ENCODE results near the gene TUFM.
"Not testable (repeated sequence)": the region's sequence is repeated elsewhere in the genome, so short reads cannot be mapped to it uniquely, and the experiment has no call there.

The TUFM gene

GRCh38 chr16:28846080-28846932 lies at the start of gene TUFM:
Gene TUFM (minus strand): TSS chr16:28846348. CDS start chr16:28846269, 79 bp downstream.
- peak; percentile 98 for DNase-seq (ENCODE audit: low read depth in 2 of 2)

DNA sequence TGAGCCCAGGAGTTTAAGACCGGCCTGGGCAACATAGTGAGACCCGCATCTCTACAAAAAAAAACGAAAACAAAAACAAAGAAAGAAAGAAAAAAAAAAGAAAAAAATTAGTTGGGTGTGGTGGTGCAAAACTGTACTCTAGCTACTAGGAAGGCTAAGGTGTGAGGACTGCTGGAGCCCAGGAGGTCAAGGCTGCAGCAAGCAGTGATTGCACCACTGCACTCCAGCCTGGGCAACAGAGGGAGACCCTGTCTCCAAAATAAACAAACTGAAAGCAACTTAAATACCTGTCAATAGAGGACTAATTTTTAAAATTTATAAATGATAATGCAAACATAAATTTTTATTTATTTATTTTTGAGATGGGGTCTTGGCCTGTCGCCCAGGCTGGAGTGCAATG lies 49.5 kb upstream of the TUFM start:
- DNase-seq (ENCODE audit: low read depth in 2 of 2): no peak

DNA sequence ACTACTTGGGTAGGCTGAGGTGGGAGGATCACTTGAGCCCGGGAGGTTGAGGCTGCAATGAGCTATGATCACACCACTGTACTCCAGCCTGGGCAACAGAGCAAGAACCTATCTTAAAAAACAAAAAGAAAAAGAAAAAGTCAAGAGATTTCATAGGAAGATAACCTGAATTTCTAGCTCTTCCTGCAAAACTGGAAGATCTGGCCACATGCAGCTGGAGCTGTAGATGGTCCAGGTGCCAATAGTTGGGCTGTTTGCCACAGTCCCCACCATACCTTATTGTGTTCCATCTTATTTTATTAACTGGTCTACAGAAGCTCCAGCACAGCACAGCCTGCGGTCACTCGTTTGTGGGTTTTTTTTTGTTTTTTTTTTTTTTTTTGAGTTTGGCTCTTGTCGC lies 47.1 kb upstream of the TUFM start:
- DNase-seq (ENCODE audit: low read depth in 2 of 2): no peak

DNA sequence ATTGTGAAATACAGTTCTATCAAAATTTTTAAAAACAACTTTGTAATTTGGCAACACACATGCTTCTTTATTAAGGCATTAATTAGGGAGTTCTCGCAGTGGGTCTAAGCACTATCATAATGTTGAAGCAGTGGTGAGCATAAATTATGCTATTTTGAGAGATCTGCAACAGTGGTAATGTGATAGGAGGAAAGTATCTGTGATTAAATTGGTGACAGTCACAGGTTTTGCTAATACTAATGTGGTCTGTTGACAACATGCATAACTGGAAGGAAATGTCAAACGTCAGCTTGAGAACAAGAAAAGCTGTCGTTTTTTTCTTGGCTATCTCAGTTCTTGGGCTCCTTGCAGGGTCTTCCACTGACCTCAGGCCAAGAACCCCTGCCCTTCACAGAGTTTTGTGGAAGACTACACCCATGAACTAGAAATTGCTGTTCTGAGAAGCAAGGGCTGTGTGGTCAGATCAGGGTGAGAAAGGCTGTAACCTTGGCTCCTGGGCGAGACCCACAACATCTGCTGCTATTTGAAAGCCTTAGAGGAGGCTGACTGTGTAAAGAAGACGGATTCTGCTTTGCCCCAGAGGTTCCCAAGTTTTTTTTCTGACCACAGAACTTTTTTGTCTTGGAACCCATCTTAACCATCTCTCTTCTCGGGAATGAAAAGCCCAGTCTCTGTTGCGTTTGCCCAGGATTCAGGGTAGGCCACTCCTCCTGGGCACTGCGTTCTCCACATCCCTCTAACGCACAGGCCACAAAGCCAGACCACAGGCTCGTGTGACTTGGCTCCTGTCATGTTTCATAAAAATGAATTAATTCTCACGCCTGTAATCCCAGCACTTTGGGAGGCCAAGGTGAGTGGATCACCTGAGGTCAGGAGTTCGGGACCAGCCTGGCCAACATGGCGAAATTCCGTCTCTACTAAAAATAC lies 46.1 kb upstream of the TUFM start:
- DNase-seq (ENCODE audit: low read depth in 2 of 2): no peak

DNA sequence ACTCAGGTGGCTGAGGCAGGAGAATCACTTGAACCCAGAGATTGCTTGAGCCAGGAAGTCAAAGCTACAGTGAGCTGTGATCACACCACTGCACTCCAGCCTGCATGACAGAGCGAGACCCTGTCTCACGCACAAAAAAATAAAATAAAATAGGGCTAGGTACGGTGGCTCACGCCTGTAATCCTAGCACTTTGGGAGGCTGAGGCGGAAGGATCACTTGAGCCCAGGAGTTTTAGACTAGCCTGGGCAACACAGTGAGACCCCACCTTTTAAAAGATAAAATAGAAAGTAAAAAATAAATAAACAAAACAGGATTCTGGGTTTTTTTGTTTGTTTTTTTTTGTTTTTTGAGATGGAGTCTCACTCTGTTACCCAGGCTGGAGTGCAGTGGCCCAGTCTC lies 44.2 kb upstream of the TUFM start:
- not testable (repeated sequence) for DNase-seq (ENCODE audit: low read depth in 2 of 2)

- DNase-seq (ENCODE audit: low read depth in 2 of 2): no peak
Observed at GRCh38 chr16:28886945-28887344, 40.8 kb upstream of the TUFM start.

DNA sequence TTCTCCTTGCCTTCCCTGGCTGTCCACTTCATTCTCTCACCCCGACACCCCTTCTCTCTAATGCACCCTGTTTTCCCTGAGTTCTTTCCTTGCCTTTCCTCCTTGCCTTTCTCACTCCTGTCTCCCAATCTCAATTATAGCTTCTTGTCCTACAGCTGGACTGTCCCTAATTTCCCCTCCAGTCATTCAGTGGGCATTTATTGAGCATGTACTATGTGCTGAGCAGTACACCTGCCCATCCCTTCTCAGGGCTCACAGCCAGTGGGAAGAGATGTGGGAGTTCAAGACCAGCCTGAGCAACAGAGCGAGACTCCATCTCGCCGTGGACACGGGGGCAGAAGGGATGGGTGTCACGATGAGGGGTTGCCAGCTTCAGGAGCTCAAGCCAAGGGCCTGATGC lies 37.9 kb upstream of the TUFM start:
- DNase-seq (ENCODE audit: low read depth in 2 of 2): no peak

GRCh38 chr16:28883221-28883996 lies 37.3 kb upstream of the TUFM start:
- DNase-seq (ENCODE audit: low read depth in 2 of 2): no peak

DNA sequence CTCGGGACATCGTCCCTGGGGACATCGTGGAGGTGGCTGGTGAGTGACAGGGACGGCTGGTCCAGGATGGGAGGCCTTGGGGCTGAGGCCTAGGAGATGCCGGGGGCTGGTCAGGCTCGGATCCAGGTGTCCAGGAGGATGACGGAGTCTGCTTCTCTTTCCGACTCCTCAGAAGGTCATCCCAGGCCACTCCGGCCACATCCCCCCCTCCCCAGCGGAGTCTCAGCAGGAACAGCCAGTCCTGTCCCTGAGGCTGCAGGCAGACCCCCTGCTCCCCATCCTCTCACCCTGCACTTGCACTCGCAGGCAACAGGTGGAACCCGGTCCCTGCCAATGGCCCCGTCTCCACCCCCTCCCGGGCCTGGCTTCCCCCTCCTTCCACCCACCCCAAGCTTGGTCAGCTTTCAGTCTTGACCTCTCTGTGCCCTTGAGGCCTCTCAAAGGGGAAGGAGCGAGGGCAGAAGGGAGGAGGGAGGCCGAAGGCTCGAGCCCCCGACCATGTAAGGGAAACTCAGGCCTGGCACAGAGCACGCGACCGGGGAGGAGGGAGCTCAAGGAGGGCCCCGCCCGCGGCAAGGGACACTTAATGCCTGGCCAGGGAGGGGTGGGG lies 36.5 kb upstream of the TUFM start:
- DNase-seq (ENCODE audit: low read depth in 2 of 2): no peak

- not testable (repeated sequence) for DNase-seq (ENCODE audit: low read depth in 2 of 2)
Observed at GRCh38 chr16:28881565-28881964, 35.4 kb upstream of the TUFM start.

DNA sequence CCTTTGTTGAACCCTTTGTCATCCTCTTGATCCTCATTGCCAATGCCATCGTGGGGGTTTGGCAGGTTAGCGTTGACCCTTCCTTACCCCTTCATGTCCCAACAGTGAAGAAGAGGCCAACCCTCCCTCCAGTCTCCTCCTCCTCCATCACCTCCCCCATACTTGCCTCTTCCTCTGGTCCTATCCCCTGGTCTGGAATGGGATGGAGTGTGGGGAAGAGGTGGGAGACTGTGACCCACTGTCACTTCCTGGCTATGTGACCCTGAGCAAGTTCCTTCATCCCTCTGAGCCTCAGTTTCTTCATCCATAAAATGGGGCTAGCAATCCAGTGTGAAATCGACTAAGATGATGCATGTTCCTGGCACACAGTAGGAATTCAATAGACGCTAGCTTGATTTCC lies 34.8 kb upstream of the TUFM start:
- DNase-seq (ENCODE audit: low read depth in 2 of 2): no peak

GRCh38 chr16:28880589-28880915 lies 34.4 kb upstream of the TUFM start:
- no peak for DNase-seq (ENCODE audit: low read depth in 2 of 2)

DNA sequence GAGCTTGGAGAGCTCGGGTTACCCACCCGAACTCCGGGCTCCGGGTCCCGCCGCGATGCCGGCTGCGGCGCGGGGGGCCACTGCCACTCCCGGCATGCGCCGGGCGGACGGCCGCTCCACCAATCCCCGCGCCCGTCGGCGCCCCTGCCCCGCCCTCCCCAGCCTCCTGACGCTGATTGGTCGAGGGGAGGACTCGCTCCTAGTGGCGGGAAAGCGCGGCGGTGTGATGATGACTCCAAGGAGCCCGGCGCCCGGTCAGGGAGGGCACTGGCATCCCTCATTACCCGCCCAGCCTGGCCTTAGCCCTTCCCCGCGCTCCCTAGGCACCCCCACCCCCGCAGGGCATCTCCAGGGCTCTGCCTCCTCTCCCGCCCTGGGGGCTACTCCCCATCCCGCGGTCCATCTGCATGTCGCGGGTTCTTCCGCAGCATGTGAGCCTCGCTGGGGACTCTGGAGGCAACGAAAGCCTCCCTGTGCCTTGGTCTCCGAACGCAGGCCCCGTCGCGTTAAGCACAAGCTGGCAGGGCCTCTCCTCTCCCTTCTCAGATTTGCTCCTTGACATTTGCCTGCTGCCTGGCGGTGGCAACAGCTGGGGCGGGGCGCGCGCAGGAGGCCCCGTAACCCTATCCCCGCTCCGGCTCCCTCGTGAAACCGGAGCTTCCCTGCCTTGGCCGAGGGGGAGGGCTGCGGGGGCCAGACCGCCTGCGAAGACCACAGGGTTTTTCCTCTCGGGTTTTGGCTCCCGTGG lies 33.9 kb upstream of the TUFM start:
- DNase-seq (ENCODE audit: low read depth in 2 of 2): peak; percentile 88 to 89

DNA sequence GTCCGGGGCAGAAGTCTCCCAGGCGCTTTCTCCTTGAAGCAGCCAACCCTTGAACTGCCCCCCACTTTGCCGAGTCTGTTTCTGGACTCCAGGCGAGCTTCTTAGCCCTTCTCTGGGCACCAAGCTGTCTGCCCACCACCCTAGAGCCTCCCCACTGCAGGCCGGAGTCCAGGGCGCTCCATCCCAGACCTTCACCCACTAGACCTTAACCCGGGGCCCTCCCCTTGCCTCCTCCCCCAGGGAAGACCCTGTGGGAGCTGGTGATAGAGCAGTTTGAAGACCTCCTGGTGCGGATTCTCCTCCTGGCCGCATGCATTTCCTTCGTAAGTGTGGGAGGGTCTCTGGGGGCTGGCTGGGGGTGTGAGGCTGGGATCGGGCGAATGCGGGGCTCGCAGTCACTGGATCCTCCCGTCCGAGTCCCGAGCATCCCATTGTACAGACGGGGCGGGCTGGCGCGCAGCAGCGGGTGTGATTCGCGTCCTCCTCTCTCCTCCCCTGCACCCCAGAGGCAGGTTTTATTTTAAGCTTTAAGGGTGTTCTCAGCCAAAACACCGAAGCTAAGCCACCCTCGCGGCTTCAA lies 33.2 kb upstream of the TUFM start:
- no peak for DNase-seq (ENCODE audit: low read depth in 2 of 2)

GRCh38 chr16:28878083-28878926 lies 32.2 kb upstream of the TUFM start, which contains the start of gene ATP2A1:
Gene ATP2A1 (plus strand): TSS chr16:28878488. CDS start chr16:28878672, 184 bp downstream.
- no peak for DNase-seq (ENCODE audit: low read depth in 2 of 2)

DNA sequence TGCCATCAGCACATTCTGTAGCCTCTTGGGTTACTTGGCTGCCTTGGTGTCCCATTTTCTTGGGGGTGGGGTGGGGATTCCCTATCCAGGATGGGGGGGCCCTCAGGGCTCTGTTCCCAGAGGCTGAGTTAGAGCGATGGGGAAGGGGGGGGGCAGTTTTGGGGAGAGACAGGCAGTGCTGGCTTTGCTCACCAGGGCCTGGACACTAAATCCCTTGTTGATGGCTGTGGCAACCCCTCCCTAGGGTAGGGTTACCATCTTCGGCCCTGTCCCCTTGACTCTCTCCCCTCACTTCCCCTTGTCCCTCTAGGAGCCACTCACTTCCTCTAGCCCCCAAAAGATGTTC lies 31.5 kb upstream of the TUFM start:
- no peak for DNase-seq (ENCODE audit: low read depth in 2 of 2)

- no peak for DNase-seq (ENCODE audit: low read depth in 2 of 2)
Observed at GRCh38 chr16:28876973-28877654, 31.0 kb upstream of the TUFM start.

DNA sequence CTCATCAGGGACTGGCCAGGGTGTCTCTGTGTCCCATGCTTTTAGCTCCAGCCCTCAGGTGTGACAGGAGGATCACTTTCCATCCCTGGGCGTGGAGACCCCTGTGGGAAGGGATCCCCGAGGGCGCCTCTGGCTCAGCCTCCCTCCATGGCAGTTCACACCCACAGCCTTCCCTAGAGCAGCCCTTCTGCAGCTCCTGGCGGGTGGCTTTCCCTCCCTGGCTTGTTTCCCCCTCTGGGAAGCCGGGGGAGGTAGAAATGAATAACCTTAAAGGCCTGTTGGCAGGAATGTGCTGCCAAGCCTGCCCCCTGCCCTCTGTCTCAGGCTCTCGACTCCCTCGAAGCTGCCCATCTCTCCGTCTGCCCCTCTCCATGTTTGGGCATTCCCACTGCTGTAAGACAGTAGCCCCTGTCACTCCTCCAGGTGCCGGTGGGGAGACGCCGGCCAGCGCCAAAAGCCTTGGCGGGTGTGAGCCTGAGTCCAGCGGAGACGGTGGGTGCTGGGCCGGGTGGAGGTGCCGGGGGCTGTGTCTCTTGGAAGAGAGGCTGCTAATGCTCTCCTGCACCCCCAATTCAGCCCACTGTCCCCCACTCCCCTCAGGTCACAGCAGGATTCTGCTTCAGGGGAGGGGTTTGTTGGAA lies 30.0 kb upstream of the TUFM start:
- no peak for DNase-seq (ENCODE audit: low read depth in 2 of 2)

Measured in stimulated activated CD8-positive, alpha-beta memory T cell treated with anti-CD3 and anti-CD28 coated beads, Interleukin-15, amount 100 ng/mL, for 48 hours (primary cell).